ENCODE results near the gene ZCCHC18.
"Not testable (repeated sequence)": the region's sequence is repeated elsewhere in the genome, so short reads cannot be mapped to it uniquely, and the experiment has no call there.

The ZCCHC18 gene

DNA sequence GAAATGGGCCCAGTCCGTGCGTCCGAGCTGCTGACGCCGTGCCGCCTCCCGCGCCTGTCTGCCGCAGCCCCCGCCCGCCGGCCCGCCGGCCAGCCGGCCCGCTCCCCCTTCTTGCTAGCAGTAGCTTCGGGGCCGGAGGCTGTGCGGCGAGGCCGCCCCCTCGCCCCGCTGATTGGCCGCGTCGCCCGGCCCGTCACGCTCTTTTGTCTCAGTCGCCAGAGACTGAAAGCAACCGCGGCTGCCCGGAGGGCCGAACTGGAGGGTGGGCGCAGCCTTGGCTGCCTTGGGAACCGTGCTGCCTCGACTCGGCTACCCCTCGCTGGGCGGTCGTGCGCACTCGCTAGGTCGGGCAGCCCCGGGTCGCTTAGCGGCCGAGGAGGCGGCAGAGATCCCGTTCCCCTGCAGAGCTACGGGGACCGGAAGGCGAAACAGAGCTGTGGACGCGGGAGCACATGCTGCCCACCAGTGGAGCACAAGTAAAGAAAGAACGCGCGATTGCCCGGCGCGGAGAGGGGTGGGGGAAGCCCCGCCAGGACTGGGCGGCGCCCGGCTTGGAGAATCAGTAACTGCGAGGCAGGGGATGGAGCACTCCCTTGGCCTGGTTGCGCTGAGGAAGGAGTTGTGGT lies at the start of gene ZCCHC18:
ZCCHC18 (plus strand) TSS at position 198 of the 626 bp plus-strand sequence. CDS start 1,589 bp downstream, outside the sequence.
- peak in 48 of 51 donors; percentile 0 to 67 (median 34) for DNase-seq

DNA sequence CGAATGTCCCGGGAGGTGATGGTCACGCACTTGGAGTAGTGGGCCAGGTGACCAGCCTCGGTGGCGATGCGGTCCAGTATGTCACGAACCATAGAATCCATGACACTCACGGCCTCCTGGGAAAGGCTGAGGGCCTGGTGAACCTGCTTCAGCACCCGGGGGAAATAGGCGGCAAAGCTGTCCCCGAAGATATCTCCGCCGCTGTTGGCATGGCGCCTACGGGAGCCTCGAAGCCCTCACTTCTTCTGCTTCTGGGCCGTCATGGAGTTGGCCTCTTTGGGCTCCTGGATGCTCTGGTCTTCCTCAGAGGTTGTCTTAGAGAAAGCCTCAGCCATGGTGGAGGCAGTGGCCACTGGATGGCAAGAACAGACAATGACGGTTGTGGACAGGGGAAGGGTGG lies 49.7 kb upstream of the ZCCHC18 start:
- DNase-seq, result not testable (repeated sequence)

DNA sequence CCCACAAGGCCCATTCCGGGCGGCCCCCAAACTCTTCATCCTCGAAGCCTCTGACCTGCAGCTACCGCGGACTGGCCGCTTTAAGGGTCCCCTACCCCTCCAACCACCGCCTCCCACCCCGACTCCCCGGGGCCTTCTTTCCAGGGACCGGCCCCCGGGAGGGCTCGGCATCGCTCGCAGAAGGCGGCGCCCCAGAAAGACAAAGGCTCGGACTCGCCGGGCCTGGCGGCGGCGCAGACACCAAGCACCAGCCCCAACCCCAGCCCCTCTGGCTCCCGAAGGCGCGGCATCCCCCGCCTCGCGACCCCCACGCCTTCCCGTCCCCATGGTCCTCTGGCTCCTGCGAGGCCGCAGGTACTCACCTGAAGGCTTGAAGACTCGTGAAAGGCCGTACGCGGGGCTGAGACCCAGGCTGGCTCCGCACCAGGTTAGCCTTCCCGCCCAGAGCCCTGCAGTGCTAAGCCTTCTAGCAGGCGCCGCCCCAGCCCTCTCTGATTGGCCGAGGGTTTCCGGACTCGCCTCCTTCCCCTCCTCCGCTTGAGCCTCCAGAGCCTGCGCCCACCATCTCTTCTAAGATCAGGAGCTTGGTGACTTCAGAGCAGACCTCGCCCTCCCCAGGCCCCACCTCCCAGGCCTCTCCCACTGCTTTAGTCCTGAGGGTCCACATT lies 36.4 kb upstream of the ZCCHC18 start, which contains the start of gene TMSB15C:
TMSB15C (minus strand) TSS at position 459 of the 668 bp plus-strand sequence.
- not testable (repeated sequence) for DNase-seq

- DNase-seq, result not testable (repeated sequence)
Observed at GRCh38 chrX:104077854-104078253, 34.5 kb upstream of the ZCCHC18 start.

DNA sequence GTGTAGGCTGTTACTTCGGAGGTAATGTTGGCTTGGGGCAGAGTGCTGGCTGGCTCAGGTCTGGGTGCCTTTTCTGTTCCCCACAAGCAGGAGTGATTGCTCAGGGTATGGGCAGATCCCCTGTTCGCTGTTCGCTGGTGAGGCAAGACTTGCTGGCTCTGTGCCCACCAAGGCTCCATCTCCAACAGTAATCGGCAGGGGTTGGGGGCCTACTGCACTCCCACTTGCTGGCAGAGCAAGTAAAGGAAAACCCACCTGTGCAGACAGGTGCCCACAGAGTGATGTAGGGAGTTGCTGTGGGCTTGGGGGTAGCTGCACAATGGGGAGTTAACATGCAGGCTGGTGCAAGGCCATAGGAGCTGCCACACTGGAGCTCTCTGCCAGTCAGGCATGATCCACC lies 28.3 kb upstream of the ZCCHC18 start:
- no peak for DNase-seq

GRCh38 chrX:104084534-104085277 lies 27.6 kb upstream of the ZCCHC18 start:
- DNase-seq, result no peak

DNA sequence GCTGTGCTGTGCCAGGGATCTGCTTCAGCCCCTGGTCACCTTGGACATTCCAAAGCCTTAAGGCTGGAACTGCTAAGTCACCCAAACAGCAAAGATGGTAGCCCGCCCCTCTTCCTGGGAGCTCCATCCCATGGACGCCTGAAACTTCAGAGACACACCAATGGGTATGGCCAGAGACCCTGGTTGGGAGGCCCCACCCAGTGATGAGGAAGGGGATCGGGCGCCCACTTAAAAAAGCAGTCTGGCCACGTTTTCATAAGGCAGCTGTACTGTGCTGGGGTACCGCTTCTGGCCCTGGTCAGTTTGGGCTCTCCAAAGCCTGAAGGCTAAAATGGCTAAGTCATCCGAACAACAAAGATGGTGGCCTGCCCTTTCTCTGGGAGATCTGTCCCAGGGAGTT lies 26.8 kb upstream of the ZCCHC18 start:
- no peak for DNase-seq

DNA sequence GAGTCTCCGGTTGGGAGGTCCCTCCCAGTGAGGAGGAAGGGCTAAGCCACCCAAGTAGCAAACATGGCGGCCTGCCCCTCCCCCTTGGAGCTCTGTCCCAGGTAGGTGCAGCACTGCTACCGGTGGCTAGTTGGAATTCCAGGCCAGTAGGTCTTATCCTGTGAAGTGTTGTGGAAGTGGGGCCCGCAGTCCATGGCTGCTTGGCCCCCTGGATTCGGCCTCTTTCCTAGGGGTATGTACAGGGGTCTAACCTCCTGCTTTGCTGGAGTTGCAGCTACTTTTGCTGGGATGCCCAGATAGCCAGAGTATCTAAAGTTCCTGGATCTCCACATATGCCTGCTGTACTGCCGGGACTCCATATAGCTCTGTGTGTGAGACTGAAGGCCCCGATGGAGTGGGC lies 26.4 kb upstream of the ZCCHC18 start:
- DNase-seq, result no peak

GRCh38 chrX:104098151-104098808 lies 14.0 kb upstream of the ZCCHC18 start:
- DNase-seq, result peak in 25 of 51 donors; percentile 0 to 60 (median 12)

DNA sequence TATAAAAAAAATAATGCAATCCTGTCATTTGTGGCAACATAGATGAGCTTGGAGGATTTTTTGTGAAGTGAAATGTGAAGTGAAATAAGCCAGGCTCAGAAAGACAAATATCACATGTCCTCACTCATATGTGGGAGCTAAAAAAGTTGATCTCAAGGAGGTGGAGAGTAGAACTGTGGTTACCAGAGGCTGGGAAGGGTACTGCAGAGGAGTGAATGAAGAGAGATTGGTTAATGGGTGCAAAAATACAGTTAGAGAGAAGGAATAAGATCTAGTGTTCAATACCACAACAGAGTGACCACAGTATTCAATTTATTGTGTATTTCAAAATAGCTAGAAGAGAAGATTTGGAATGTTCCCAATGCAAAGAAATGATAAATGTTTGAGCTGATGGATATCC lies 13.4 kb upstream of the ZCCHC18 start:
- no peak for DNase-seq

DNA sequence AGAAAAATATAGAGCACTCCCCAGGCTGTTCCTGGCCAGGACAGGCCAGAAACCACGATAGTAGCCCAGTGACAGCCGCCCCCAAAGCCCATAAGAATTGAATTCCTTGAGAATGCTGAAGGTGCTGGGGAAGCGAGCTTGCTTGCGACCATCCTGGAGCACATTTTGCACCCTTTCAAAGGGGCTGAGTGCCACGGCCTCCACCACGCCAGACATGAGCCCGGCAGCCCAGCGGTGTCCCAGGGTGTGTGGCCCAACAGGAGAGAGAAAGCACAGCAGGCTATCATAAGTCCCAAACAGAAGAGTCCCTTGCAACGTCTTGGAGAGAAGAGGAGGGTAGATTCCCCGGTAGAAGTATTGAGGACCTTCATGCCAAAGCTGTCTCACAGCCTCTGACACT lies 7.6 kb upstream of the ZCCHC18 start:
- DNase-seq, result no peak

DNA sequence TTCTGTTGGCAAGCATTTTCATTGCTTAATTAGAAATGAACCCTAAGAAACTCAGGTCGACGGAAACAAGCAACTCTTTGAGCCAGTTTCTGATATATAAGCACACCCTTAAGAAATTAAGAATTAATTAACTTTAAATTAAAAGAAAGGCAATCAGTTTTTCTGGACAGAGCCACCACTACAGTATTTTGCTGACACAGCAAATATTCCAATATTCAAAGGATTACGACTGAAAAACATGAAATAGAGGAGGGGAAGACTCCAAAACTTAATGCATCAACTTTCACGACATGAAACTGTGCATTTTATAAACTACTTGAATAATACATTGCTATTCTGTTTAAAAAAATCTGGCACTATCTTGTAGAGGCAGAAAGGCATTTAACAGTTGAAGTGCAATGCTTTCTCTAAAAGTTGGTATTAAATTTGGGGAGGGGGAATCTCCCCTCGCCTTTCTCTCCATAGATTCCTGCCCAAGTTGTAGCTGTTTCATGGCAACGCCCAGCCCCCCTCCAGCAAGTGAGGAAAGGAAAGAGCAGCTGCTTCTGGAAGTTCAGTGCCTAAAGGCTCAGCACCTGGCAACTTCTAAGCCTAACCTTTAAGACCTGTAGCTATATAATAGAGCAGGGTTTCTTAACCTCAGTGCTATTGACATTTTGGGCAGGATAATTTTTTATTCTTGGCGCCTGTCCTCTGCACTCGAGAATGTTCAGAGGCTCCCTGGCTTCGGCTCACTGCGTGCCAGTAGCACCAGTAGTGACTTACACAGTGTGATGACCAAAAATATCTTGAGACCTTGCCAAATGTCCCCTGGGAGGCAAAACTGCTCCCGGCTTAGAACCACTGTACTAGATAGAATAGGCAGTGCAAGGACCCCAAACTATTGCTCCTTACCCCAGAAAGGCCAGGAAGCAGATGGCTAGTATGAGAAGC lies 6.7 kb upstream of the ZCCHC18 start:
- DNase-seq, result no peak

DNA sequence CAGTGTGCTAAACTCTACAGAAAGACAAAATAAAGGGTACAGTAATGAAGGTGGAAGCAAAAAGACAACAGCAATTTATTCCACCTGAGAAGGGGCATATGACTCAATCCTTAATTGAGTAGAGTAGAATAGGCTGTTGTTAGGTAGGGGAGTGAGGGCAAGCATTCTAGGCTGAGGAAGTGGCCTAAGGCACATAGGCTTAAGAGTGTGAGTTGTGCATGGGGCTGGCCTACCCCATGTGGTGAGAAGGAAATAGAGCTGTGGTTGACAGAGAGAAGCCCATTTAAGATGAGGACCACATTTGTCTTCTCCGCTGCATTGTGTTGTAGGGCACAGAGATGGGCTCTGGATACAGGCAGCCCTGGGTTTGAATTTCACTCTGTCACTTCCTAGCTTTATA lies 3.4 kb upstream of the ZCCHC18 start:
- DNase-seq, result no peak

DNA sequence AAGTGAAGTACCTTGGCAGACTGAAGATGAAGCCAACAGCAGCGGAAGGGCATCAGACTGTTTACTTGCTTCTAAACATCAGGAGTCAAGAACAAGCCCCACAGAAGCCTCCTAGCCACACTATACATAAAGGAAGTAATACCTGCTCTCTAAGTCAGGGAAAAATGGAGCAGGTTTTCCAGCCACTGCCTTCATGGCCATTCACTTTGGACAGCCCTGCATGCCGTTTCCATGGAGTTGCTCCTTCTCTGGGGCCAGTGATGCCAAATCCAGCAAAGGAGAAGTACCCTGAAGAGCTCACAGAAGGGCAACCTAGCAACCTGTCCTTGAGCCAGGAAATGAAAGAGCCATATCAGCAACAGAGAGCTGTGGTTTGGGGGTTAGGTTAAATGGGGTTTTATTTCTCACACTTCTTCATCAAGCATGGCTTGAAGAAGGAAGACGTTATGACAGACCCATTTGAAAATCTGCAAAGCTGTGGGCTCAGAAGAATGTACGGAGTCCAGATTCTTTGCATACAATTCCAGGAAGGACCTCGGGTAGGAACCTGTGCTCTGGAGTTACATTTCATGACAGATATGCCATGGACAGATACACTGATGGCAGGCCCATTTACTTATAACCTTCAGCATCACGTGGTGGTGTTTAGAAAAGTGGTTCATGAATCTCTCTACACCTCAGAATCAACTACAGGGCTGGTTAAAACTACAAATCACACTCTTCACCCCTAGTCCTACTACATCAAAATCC lies 1.7 kb upstream of the ZCCHC18 start:
- DNase-seq, result peak in 2 of 51 donors; percentile 1 to 8

DNA sequence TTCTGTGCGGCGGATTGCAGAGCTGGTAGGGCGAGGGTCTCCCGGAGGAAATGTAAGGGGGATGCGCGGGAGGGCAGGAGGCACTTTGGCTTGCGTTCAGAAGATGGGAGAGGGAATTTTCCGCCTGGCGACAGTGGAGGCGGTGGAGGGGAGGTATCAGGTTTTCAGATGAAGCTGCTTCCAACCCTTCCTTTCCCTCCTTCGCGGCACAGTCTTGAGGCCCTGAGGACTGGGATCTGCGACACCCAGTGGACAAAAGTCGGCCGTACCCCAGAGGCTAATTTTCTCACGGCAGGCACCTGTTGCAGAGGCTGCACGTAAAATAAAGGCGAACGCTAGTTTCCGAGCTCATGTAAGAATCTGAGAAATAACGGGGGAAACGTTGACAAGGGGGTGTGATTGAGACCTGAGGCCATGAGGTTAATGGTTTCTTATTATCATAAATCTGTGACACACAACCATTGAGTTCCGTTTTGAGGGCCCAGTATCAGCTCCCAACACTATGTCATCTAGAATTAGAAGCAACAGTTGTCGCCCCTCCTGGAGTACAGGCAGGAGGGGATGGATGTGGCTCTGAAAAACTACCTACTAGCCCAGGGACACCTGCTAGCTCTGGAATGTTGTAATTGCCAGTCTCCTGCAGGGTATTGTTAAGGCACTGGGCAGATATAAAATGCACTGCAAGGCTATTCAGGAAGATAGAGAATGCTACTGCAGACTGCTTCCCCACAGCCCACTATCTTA lies 1.1 kb downstream of the ZCCHC18 start:
- DNase-seq, result peak in 43 of 51 donors; percentile 0 to 58 (median 20)

DNA sequence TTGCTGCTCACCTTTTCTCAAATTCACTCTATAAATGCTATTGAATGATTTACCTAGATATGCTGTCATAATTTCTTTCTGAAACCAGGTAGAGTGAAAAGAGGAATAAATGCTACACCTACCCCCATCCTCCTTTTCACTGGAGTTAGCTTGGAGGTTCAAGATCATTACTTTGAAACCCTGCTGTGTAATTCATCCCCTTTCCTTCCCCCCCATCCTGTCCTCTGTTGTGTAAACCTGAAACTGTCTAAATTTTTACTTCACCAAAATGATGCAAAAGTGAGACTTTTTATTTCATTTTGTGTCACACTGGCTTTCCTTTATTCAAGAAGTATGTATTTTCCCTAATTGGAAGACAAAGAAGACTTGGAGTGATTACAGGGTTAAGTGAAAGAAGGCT lies 5.4 kb downstream of the ZCCHC18 start:
- no peak for DNase-seq

DNA sequence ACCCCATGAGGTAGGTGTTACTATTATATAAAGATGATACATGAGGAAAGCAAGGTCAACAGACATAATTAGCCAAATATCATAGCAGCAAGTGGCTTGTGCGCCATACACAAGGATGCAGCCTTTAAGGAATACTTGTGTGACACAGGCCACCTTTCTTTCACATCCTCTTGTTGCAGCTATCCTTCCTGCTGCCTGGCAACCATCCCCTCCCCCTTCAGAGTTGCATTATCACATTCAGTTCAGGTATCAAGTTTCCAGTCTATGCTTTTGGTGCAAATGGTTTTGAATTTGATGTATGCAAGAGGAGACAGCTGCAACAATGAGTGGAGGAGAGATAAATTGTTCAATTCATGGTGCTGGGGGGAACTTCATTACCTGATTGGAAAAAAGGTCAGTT lies 6.4 kb downstream of the ZCCHC18 start:
- DNase-seq, result no peak

DNA sequence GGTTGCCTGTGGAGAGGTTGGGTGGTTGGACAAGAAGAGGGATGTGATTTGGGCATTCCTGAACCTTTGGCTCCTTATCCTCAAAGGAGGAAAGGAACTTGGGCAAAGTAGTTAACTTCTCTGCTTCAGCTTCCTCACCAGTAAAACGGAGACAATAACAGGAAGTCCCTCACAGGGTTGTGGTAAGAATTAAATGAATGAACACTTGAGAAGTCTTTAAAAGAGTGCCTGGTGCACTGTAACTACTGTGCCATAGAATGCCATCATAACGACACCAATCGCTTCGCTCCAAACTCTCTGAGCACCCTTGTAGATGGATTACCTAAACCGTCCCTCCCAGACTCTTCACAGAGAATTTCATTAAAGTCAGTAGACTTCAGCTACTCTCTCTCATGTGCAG lies 10.5 kb downstream of the ZCCHC18 start:
- no peak for DNase-seq

DNA sequence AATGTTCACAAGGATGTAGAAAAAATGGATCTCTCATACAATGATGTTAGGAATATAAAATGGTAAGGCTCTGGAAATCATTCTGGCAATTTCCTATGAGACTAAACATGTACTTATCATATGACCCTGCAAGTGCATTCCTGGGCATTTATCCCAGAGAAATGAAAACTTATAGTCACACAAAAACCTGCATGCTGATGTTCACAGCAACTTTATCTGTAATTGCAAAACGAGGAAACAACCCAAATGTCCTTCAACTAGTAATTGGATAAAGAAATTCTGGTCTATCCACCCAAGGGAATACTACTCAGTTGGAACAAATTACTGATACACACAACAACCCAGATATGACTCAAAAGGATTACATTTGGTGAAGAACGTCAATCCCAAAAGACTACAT lies 14.5 kb downstream of the ZCCHC18 start:
- DNase-seq, result no peak

All from hypothalamus (tissue), 51 donors.